Left lung (tissue), 10 donors: ENCODE results near the gene NSL1. TPM values are rescaled to one million over a fixed set of nuclear protein-coding genes. Genes with fewer than 3 reads are reported as not detected.

ENCODE experiments used
- ATAC-seq: fragments of 200-7000 bp; cut with Tn5 transposase; one replicate; pipeline ENCODE4 v1.9.1; 2020; ENCODE audit warnings: moderate library complexity
- DNase-seq, 4 donors: peaks; one replicate each; pipeline ENCODE4 v3.0.0-alpha.2; 2013 to 2020
- H3K27ac ChIP-seq, 2 donors: fragments of 200-600 bp; sonication (generic) in 1 of 2; one replicate each; pipeline versions ENCODE4 v1.5.0 to v1.8.0; 2020 to 2021
- H3K27me3 ChIP-seq, 2 donors: fragments of 200-600 bp; sonication (generic) in 1 of 2; one replicate each; pipeline versions ENCODE4 v1.5.0 to v1.8.0; 2020 to 2021
- H3K36me3 ChIP-seq, 2 donors: fragments of 200-600 bp; sonication (generic) in 1 of 2; one replicate each; pipeline versions ENCODE4 v1.5.0 to v1.8.0; 2020 to 2021
- H3K4me1 ChIP-seq, 2 donors: fragments of 200-600 bp; one replicate each; pipeline ENCODE4 v1.8.0; 2021
- H3K4me3 ChIP-seq, 2 donors: fragments of 200-600 bp; sonication (generic) in 1 of 2; one replicate each; pipeline versions ENCODE4 v1.5.0 to v1.8.0; 2020 to 2021; ENCODE audit warnings: mild to moderate bottlenecking in 1 of 2
- H3K9me3 ChIP-seq, 2 donors: fragments of 200-600 bp; sonication (generic) in 1 of 2; one replicate each; pipeline versions ENCODE4 v1.5.0 to v1.8.0; 2020 to 2021
- CTCF ChIP-seq, 2 donors: fragments of 200-600 bp; sonication (generic) in 1 of 2; IDR thresholded peaks; one replicate each; pipeline versions ENCODE4 v1.5.0 to v1.8.0; 2021; ENCODE audit warnings: antibody characterized with exemption in 2 of 2
- intact Hi-C, 2 donors: fragments of 100-400 bp; cut with DNase I; formaldehyde crosslinking; loops; one replicate each; pipeline versions ENCODE4 v1.11.2 to v1.14.2; 2022
- polyA plus RNA-seq, 6 donors: library from polyadenylated mRNA; unstranded; fragments of 120-200 nt; gene quantifications; one replicate each; pipeline ENCODE4 v1.2.1, GENCODE V29; 2013; ENCODE audit not compliant: insufficient read length in 6 of 6
- total RNA-seq, 2 donors: library from RNA; stranded (reverse); fragmentation: NEBNext Ultra II Directional; extraction: Animal tissue kit (Norgen Biotek cat#: 25700); gene quantifications; one replicate each; pipeline ENCODE4 v1.2.1, GENCODE V29; 2021
- donor health status: DM: no; HTN: yes; CAD: no.
- donor health status: DM: no; HTN: no; CAD: no.

The NSL1 gene
- total and polyA plus RNA-seq, 8 donors: 31.1 to 43.7 (median 41.3) TPM

DNA sequence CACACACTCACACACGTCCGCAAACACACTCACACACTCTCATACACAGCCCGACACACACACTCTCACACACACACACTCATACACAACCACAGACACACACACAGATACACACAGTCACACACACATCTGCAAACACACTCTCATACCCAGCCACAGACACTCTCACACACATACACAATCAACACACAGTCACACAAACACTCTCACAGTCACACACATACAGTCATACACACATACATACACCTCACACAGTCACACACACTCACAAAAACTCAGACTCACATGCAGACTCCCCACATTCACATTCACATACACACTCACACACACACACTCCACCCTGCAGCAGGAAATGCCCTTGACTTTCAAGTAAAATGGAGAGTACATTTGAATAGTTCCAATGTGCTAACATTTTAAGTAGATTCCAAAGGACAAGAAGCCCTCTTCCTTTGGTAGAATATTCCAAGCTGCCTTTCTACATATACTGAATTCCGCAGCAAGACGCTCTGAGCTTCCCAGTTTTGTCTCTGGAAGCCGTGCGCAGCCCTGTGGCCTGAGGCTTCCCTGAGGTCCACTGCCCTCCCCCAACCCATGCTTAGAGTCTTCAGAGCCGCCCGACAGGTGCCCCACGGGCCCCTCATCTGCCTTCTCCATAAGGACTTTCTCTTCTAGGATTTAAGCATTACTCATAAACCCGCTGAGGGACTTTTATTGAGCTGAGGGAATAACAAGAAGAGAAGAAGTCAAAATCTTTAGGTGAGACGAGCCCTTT lies 101.6 kb downstream of the NSL1 start:
- no peak overlapping the region for H3K27ac ChIP-seq
- H3K36me3 ChIP-seq: peaks cover 0 to 12% of the 10 kb centered on the region in 2 donors
- intact Hi-C loops: no loop called here
- ATAC-seq (no peak), DNase-seq (no peak)
- peaks cover 0 to 5% of the 10 kb centered on the region in 2 donors for H3K27me3 ChIP-seq
- H3K4me3 ChIP-seq: no peak overlapping the region
- no peak for TF ChIP-seq CTCF (IDR thresholded peaks at IDR 0.05)
- peaks cover 0 to 7% of the 10 kb centered on the region in 2 donors for H3K4me1 ChIP-seq
- H3K9me3 ChIP-seq: no peaks in the 10 kb centered on the region

- Histone ChIP-seq H3K4me3 (no peak overlapping the region), H3K36me3 (peaks cover 0 to 12% of the 10 kb centered on the region in 2 donors), H3K27ac (no peak overlapping the region), H3K27me3 (no peaks in the 10 kb centered on the region), H3K4me1 (peaks cover 3 to 13% of the 10 kb centered on the region in 2 donors), H3K9me3 (no peaks in the 10 kb centered on the region)
- ATAC-seq (no peak), DNase-seq (no peak)
- no peak for TF ChIP-seq CTCF (IDR thresholded peaks at IDR 0.05)
- intact Hi-C loops: no loop called here
Measured at GRCh38 chr1:212689196-212689725, 102.3 kb downstream of the NSL1 start.

DNA sequence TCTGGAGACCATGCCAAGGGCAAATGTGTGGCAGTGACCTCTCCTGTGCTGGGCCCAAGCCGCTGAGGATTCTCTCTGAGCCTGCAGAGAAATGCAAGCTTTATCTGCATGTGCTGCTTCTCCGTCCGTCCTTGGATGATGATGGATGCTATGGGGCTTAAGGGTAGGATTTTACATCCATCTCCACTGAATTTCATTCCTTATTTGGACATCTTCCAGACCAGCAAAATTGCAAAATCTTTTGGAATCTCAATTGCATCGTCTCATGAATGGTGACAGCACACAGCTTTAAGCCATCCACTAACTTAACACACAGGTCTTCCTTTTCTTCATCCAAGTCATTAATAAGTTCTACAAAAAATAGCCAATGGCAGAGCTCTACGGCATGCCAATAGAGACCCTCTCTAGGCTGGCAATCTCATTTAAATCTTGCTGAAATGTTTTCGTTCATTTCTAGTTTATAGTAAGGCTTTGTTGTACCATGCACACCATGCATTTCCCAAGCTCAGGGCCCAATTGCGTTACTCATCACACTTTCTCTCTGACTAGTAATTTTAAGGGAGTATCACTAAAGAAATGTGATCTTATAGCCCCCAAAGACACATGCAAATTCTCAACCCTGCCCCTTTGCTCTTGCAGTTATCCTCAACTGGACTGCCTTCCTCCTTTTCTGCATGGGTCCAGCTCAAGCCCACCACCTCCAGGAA lies 103.1 kb downstream of the NSL1 start:
- intact Hi-C loops: no loop called here
- ATAC-seq (no peak), DNase-seq (peak in 1 of 4 donors; percentile 63)
- H3K27ac ChIP-seq: no peak overlapping the region
- H3K27me3 ChIP-seq: no peaks in the 10 kb centered on the region
- peaks cover 0 to 9% of the 10 kb centered on the region in 2 donors for H3K36me3 ChIP-seq
- TF ChIP-seq CTCF (IDR thresholded peaks at IDR 0.05): no peak
- no peaks in the 10 kb centered on the region for H3K9me3 ChIP-seq
- H3K4me3 ChIP-seq: no peak overlapping the region
- peaks cover 3 to 19% of the 10 kb centered on the region in 2 donors for H3K4me1 ChIP-seq

- Histone ChIP-seq H3K9me3 (no peaks in the 10 kb centered on the region), H3K4me3 (no peak overlapping the region), H3K27me3 (no peaks in the 10 kb centered on the region), H3K36me3 (peaks cover 0 to 7% of the 10 kb centered on the region in 2 donors), H3K4me1 (peaks cover 3 to 26% of the 10 kb centered on the region in 2 donors), H3K27ac (no peak overlapping the region)
- no peak for ATAC-seq
- no peak for DNase-seq
- intact Hi-C loops: no loop called here
- TF ChIP-seq CTCF (IDR thresholded peaks at IDR 0.05): no peak
Measured at GRCh38 chr1:212687811-212688210, 103.8 kb downstream of the NSL1 start.

DNA sequence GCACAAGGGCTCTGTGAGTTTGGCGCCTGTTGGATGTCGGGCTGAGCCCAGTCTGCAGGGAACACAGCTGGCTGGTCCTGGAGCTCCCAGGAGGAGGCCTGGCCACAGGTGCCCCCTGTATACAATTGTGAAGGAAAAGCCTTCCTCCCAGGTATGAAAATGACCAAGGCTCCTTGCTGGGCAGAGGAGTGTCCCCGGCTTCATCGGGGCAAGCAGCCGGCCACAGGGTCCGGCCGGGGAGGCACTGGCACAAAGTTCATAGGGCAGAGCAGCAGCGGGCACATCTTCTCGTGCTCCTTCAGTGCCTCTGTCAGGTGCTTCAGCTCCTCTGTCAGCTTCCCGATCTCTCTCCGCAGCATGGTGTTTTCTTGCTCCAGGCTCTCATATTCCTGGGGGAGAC lies 105.0 kb downstream of the NSL1 start:
- Histone ChIP-seq H3K4me3 (no peak overlapping the region), H3K9me3 (no peaks in the 10 kb centered on the region), H3K36me3 (peaks cover 0 to 7% of the 10 kb centered on the region in 2 donors), H3K4me1 (peaks cover 3 to 34% of the 10 kb centered on the region in 2 donors), H3K27ac (no peak overlapping the region), H3K27me3 (no peaks in the 10 kb centered on the region)
- intact Hi-C loops: no loop called here
- TF ChIP-seq CTCF (IDR thresholded peaks at IDR 0.05): no peak
- DNase-seq (no peak), ATAC-seq (no peak)
